SKM-1 (cell line): ENCODE data around the gene MRPL43.
"Not testable (repeated sequence)": the region's sequence is repeated elsewhere in the genome, so short reads cannot be mapped to it uniquely, and the experiment has no call there.

Experiments
- DNase-seq: peaks from one replicate; lab custom pipeline; 2025; ENCODE audit not compliant: unreplicated experiment; lab: John Stamatoyannopoulos, UW

Gene MRPL43

GRCh38 chr10:100986952-100987684 is at the start of gene MRPL43, which contains the start of gene TWNK:
Gene MRPL43, minus strand, starts transcription at chr10:100987497. Its CDS starts 54 bp downstream, at chr10:100987443.
Gene TWNK, plus strand, starts transcription at chr10:100987543. Its CDS starts 668 bp downstream, at chr10:100988211.
- DNase-seq: peak; percentile 72

GRCh38 chr10:101036726-101037125 is 49.4 kb upstream of the MRPL43 start:
- no peak for DNase-seq

GRCh38 chr10:101035916-101036702 is 48.8 kb upstream of the MRPL43 start:
- DNase-seq: no peak

- no peak for DNase-seq
These were observed 48.0 kb upstream of the MRPL43 start for GRCh38 chr10:101035314-101035713.

- not testable (repeated sequence) for DNase-seq
These were observed 47.1 kb upstream of the MRPL43 start for GRCh38 chr10:101034404-101034803.

- no peak for DNase-seq
These were observed 46.0 kb upstream of the MRPL43 start for GRCh38 chr10:101033276-101033675.

- peak; percentile 21 for DNase-seq
These were observed 45.4 kb upstream of the MRPL43 start for GRCh38 chr10:101032637-101033224.

GRCh38 chr10:101031796-101032636 is 44.7 kb upstream of the MRPL43 start:
- no peak for DNase-seq

GRCh38 chr10:101031128-101031795 is 44.0 kb upstream of the MRPL43 start, which contains the start of the genes PDZD7 and SFXN3:
Gene PDZD7, minus strand, starts transcription at chr10:101031129. Its CDS starts 910 bp downstream, at chr10:101030219.
Gene SFXN3, plus strand, starts transcription at chr10:101031234. Its CDS starts 3,461 bp downstream, at chr10:101034695.
- peak; percentile 85 for DNase-seq

GRCh38 chr10:101030496-101031127 is 43.3 kb upstream of the MRPL43 start:
- DNase-seq: no peak

- DNase-seq: no peak
These were observed 42.4 kb upstream of the MRPL43 start for GRCh38 chr10:101029520-101030295.

- DNase-seq: no peak
These were observed 41.4 kb upstream of the MRPL43 start for GRCh38 chr10:101028446-101029337.

GRCh38 chr10:101027106-101027720 is 39.9 kb upstream of the MRPL43 start:
- no peak for DNase-seq

GRCh38 chr10:101022967-101023705 is 35.8 kb upstream of the MRPL43 start:
- DNase-seq: no peak

- no peak for DNase-seq
These were observed 34.5 kb upstream of the MRPL43 start for GRCh38 chr10:101021692-101022251.

- no peak for DNase-seq
These were observed 33.9 kb upstream of the MRPL43 start for GRCh38 chr10:101021239-101021638.
